Hepatocyte (in vitro differentiated cells): Measurements from ENCODE around the gene TRIM37. TPM values are rescaled to one million over a fixed set of nuclear protein-coding genes. Genes with fewer than 3 reads are reported as not detected.

Source experiments
- DNase-seq: peaks from one replicate; pipeline ENCODE4 v3.0.0-alpha.2; 2016; ENCODE audit warnings: low spot score
- H2AFZ ChIP-seq: fragments of 200-600 bp; sonication (generic); 2 replicates; pipeline ENCODE4 v1.6.0; 2016; ENCODE audit warnings: antibody characterized with exemption, mild to moderate bottlenecking
- H3K27ac ChIP-seq: fragments of 200-600 bp; sonication (generic); 2 replicates; pipeline ENCODE4 v1.5.1; 2016; ENCODE audit warnings: mild to moderate bottlenecking
- H3K27me3 ChIP-seq: fragments of 200-600 bp; sonication (generic); 2 replicates; pipeline ENCODE4 v1.6.1; 2016
- H3K36me3 ChIP-seq: fragments of 200-600 bp; sonication (generic); replicated peaks from 2 replicates; pipeline ENCODE4 v1.5.1; 2016; ENCODE audit warnings: low read depth; ENCODE audit not compliant: insufficient read depth
- H3K4me1 ChIP-seq: fragments of 200-600 bp; sonication (generic); 2 replicates; pipeline ENCODE4 v1.5.1; 2016; ENCODE audit warnings: mild to moderate bottlenecking, moderate library complexity; ENCODE audit not compliant: insufficient read depth
- H3K4me2 ChIP-seq: fragments of 200-600 bp; sonication (generic); 2 replicates; pipeline ENCODE4 v1.6.0; 2016
- H3K4me3 ChIP-seq: fragments of 200-600 bp; sonication (generic); 2 replicates; pipeline ENCODE4 v1.5.1; 2016; ENCODE audit warnings: mild to moderate bottlenecking
- H3K79me2 ChIP-seq: fragments of 200-600 bp; sonication (generic); 2 replicates; pipeline ENCODE4 v1.6.0; 2017; ENCODE audit warnings: mild to moderate bottlenecking
- H3K9me2 ChIP-seq: fragments of 200-600 bp; sonication (generic); replicated peaks from 2 replicates; pipeline ENCODE4 v1.6.0; 2017; ENCODE audit warnings: mild to moderate bottlenecking; ENCODE audit not compliant: insufficient read depth
- H3K9me3 ChIP-seq: fragments of 200-600 bp; sonication (generic); 2 replicates; pipeline ENCODE4 v1.5.1; 2016; ENCODE audit warnings: low read depth, mild to moderate bottlenecking
- H4K20me1 ChIP-seq: fragments of 200-600 bp; sonication (generic); 2 replicates; pipeline ENCODE4 v1.6.0; 2016; ENCODE audit warnings: mild to moderate bottlenecking; ENCODE audit not compliant: insufficient read depth, poor library complexity, severe bottlenecking
- EZH2 ChIP-seq: fragments of 200-600 bp; sonication (generic); IDR thresholded peaks from 2 replicates; pipeline ENCODE4 v1.6.1; 2016; ENCODE audit warnings: antibody characterized with exemption, mild to moderate bottlenecking, borderline replicate concordance
- EZH2phosphoT487 ChIP-seq: fragments of 200-600 bp; sonication (generic); IDR thresholded peaks from one replicate; pipeline ENCODE4 v1.6.1; 2018; ENCODE audit warnings: antibody characterized with exemption, mild to moderate bottlenecking, low read depth, moderate library complexity; ENCODE audit not compliant: unreplicated experiment, severe bottlenecking
- WGBS: methylation state at CpG from one replicate; pipeline ENCODE4 v1.1.6; 2016; ENCODE audit warnings: low lambda C conversion rate; ENCODE audit errors: missing lambda C conversion rate; 5-methylcytosine and 5-hydroxymethylcytosine counted together
- polyA plus RNA-seq: library from polyadenylated mRNA; unstranded; fragments of >200 nt; fragmentation: Nextera tagmentation; extraction: Ambion mirVana; gene quantifications from 2 replicates; pipeline ENCODE4 v1.2.1, GENCODE V29; 2016
- total RNA-seq: library from RNA; depleted of rRNA; stranded (reverse); fragments of >200 nt; gene quantifications from 2 replicates; pipeline ENCODE4 v1.2.3, GENCODE V29; 2014
- TF ChIP-seq, protein P1 (sequence below): fragments of 200-600 bp; sonication (generic); IDR thresholded peaks from 2 replicates; pipeline ENCODE4 v1.5.1; 2016; ENCODE audit warnings: antibody characterized with exemption, mild to moderate bottlenecking; ENCODE audit not compliant: poor library complexity

Gene TRIM37
- total and polyA plus RNA-seq, 2 experiments from 2014 or later = 9.7 to 20.3 TPM

DNA sequence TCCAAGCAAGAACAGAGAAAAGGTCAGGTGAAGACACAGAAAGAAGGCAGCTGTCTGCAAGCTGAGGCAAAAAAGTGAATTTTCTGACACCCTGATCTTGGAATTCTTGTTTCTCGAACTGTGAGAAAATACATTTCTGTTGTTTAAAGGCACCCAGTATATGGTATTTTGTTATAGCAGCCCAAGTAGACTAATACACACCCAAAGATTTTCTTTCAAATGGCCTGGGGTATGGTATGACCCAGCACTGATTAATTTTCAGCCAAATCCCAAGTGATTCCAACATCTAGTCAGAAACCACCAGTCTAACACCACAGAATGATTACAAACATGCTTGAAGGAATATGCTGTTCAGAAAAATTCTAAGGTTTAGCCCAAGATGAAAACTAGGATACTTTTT lies 36.8 kb downstream of the TRIM37 start:
- no peak overlapping the region for H2AFZ ChIP-seq
- 100% methylated on average over 1 of the region's 1 CpG for WGBS
- no peaks in the 10 kb centered on the region for H3K9me2 ChIP-seq

DNA sequence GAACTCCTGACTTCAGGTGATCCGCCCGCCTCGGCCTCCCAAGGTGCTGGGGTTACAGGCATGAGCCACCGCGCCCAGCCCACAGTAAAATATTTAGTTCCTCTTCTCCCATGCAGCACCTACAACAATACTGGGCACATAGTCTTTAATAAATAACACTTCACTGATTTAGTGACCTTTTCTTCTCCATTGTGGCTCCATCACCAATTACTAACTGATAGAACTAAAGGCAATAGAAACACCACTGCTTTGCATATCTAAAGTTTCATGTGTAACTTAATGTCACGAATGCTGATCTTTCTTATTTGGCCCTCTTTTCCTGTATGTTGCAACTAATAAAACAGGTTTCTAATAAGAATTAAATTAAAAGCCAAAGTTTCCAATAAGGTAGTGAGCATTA lies 38.9 kb downstream of the TRIM37 start:
- no peak for DNase-seq
- Histone ChIP-seq H3K27ac (no peak overlapping the region), H3K4me3 (no peak overlapping the region), H3K9me3 (no peaks in the 10 kb centered on the region), H3K27me3 (no peaks in the 10 kb centered on the region), H3K9me2 (no peaks in the 10 kb centered on the region), H3K4me1 (no peaks in the 10 kb centered on the region), H3K4me2 (no peak overlapping the region), H3K36me3 (no peaks in the 10 kb centered on the region), H3K79me2 (no peaks in the 10 kb centered on the region), H4K20me1 (no peaks in the 10 kb centered on the region), H2AFZ (no peak overlapping the region)
- WGBS = 99% methylated on average over 6 of the region's 6 CpGs
- TF ChIP-seq EZH2 = no peak
- TF ChIP-seq EZH2phosphoT487 = no peak
- TF ChIP-seq, protein P1, sequence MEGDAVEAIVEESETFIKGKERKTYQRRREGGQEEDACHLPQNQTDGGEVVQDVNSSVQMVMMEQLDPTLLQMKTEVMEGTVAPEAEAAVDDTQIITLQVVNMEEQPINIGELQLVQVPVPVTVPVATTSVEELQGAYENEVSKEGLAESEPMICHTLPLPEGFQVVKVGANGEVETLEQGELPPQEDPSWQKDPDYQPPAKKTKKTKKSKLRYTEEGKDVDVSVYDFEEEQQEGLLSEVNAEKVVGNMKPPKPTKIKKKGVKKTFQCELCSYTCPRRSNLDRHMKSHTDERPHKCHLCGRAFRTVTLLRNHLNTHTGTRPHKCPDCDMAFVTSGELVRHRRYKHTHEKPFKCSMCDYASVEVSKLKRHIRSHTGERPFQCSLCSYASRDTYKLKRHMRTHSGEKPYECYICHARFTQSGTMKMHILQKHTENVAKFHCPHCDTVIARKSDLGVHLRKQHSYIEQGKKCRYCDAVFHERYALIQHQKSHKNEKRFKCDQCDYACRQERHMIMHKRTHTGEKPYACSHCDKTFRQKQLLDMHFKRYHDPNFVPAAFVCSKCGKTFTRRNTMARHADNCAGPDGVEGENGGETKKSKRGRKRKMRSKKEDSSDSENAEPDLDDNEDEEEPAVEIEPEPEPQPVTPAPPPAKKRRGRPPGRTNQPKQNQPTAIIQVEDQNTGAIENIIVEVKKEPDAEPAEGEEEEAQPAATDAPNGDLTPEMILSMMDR = no peak

More for the DNA sequence above, 36.8 kb downstream of the TRIM37 start:
- Histone ChIP-seq H3K27ac (no peak overlapping the region), H3K4me1 (no peaks in the 10 kb centered on the region), H4K20me1 (no peaks in the 10 kb centered on the region), H3K36me3 (no peaks in the 10 kb centered on the region), H3K4me2 (no peak overlapping the region), H3K4me3 (no peak overlapping the region), H3K79me2 (no peaks in the 10 kb centered on the region), H3K27me3 (no peaks in the 10 kb centered on the region), H3K9me3 (no peaks in the 10 kb centered on the region)
- TF ChIP-seq, protein P1 = no peak
- no peak for TF ChIP-seq EZH2
- no peak for TF ChIP-seq EZH2phosphoT487
- no peak for DNase-seq

DNA sequence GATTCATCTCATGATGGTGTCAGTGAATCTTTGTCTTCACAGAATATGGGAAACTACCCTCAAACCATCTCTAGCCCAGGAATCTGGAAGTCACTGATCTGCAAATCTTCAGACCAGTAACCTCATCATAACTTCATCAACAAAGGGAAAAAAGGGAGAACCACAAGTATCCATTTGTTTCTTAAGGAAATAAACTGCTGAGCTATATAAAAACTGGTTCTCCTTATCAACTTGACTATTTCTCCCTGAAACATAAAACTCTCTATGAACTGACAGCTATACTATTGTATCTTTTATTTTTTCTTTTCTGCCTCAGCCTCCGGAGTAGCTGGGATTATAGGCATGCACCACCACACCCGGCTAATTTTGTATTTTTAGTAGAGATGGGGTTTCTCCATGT lies 39.3 kb downstream of the TRIM37 start:
- TF ChIP-seq EZH2phosphoT487 = no peak
- no peak for TF ChIP-seq EZH2
- TF ChIP-seq, protein P1 = no peak
- Histone ChIP-seq H3K4me2 (no peak overlapping the region), H3K9me3 (no peaks in the 10 kb centered on the region), H3K4me1 (no peaks in the 10 kb centered on the region), H3K36me3 (no peaks in the 10 kb centered on the region), H3K4me3 (no peak overlapping the region), H3K9me2 (no peaks in the 10 kb centered on the region), H3K27ac (no peak overlapping the region), H4K20me1 (no peaks in the 10 kb centered on the region), H2AFZ (no peak overlapping the region), H3K27me3 (no peaks in the 10 kb centered on the region), H3K79me2 (no peaks in the 10 kb centered on the region)
- DNase-seq = no peak
- WGBS = 78% methylated on average over 2 of the region's 2 CpGs

GRCh38 chr17:59062509-59062908 lies 44.2 kb downstream of the TRIM37 start:
- Histone ChIP-seq H3K4me3 (no peak overlapping the region), H3K4me1 (no peaks in the 10 kb centered on the region), H3K4me2 (no peak overlapping the region), H3K79me2 (no peaks in the 10 kb centered on the region), H3K36me3 (no peaks in the 10 kb centered on the region), H4K20me1 (no peaks in the 10 kb centered on the region), H2AFZ (no peak overlapping the region), H3K9me3 (no peaks in the 10 kb centered on the region), H3K9me2 (no peaks in the 10 kb centered on the region), H3K27ac (no peak overlapping the region), H3K27me3 (no peaks in the 10 kb centered on the region)
- TF ChIP-seq, protein P1 = no peak
- TF ChIP-seq EZH2 (no peak), EZH2phosphoT487 (no peak)
- 74% methylated on average over 2 of the region's 2 CpGs for WGBS
- no peak for DNase-seq
